Measurements from ENCODE around the gene GOLPH3.
A peak's percentile ranks its signal among the peaks of the same experiment; 100 is the strongest.

The GOLPH3 gene

GRCh38 chr5:32095261-32095671, 78.9 kb downstream of the GOLPH3 start:
- no peaks in the 10 kb centered on the region for H3K9me3 ChIP-seq (ENCODE audit: control insufficient read depth, insufficient read depth, low read depth, low read length)
- ChIA-PET POLR2A (interaction anchor here (0.9 kb wide), 1 partner anchor 39 kb away, joined by 4 read pairs; no protein-coding TSS in a partner anchor), CTCF (interaction anchor here (0.6 to 1.2 kb wide), 10 partner anchors 10 to 530 kb away, joined by 3 to 7 read pairs (median 3); no protein-coding TSS in a partner anchor)
- no peaks in the 10 kb centered on the region for H3K4me1 ChIP-seq (ENCODE audit: control insufficient read depth, insufficient read depth, low read length)
- H3K36me3 ChIP-seq (ENCODE audit: control insufficient read depth in 2 of 2, insufficient read depth in 1 of 2, low read length in 2 of 2), result peaks cover 8 to 24% of the 10 kb centered on the region in 2 experiments
- TF ChIP-seq KLF1 (tag by site-specific recombination; IDR thresholded peaks at IDR 0.05) (no peak), ZNF311 (tag by site-specific recombination; IDR thresholded peaks at IDR 0.05; ENCODE audit: borderline replicate concordance) (no peak)
- TF ChIP-seq, protein P1, sequence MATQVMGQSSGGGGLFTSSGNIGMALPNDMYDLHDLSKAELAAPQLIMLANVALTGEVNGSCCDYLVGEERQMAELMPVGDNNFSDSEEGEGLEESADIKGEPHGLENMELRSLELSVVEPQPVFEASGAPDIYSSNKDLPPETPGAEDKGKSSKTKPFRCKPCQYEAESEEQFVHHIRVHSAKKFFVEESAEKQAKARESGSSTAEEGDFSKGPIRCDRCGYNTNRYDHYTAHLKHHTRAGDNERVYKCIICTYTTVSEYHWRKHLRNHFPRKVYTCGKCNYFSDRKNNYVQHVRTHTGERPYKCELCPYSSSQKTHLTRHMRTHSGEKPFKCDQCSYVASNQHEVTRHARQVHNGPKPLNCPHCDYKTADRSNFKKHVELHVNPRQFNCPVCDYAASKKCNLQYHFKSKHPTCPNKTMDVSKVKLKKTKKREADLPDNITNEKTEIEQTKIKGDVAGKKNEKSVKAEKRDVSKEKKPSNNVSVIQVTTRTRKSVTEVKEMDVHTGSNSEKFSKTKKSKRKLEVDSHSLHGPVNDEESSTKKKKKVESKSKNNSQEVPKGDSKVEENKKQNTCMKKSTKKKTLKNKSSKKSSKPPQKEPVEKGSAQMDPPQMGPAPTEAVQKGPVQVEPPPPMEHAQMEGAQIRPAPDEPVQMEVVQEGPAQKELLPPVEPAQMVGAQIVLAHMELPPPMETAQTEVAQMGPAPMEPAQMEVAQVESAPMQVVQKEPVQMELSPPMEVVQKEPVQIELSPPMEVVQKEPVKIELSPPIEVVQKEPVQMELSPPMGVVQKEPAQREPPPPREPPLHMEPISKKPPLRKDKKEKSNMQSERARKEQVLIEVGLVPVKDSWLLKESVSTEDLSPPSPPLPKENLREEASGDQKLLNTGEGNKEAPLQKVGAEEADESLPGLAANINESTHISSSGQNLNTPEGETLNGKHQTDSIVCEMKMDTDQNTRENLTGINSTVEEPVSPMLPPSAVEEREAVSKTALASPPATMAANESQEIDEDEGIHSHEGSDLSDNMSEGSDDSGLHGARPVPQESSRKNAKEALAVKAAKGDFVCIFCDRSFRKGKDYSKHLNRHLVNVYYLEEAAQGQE (tag by site-specific recombination; IDR thresholded peaks at IDR 0.05), result peak; percentile 39; the same call in 1 of the 2 replicates
- no peak overlapping the region; the same call in 1 of the 2 replicates for H3K27ac ChIP-seq (ENCODE audit: extremely low read depth, low read depth, low read length)
- no peak overlapping the region for H3K4me3 ChIP-seq (ENCODE audit: low read depth, low read length)

DNA sequence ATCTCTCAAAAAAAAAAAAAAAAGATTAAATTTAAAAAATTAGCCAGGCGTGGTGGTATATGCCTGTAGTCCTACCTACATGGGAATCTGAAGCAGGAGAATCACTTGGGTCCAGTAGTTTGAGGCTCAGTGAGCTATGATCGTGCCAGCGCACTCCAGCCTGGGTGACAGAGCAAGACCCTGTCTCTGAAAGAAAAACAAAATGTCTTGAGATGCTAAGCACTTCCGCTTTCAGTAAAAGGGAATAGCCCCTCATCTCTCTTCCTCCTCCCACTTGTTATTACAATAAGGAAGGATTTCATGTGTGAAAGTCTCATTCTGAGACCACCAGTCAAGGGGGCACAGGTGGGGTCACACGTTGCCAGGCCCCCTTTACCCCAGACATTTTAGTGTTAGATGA, 79.4 kb downstream of the GOLPH3 start:
- no peak overlapping the region for H3K27ac ChIP-seq (ENCODE audit: extremely low read depth, low read depth, low read length)
- CTCF ChIA-PET, result interaction anchor here (0.6 to 1.1 kb wide), 6 partner anchors 11 to 293 kb away, joined by 3 to 7 read pairs (median 4); no protein-coding TSS in a partner anchor
- POLR2A ChIA-PET, result interaction anchor here (0.9 kb wide), 1 partner anchor 38 kb away, joined by 4 read pairs; no protein-coding TSS in a partner anchor
- H3K9me3 ChIP-seq (ENCODE audit: control insufficient read depth, insufficient read depth, low read depth, low read length), result no peaks in the 10 kb centered on the region
- H3K4me3 ChIP-seq (ENCODE audit: low read depth, low read length), result no peak overlapping the region
- no peaks in the 10 kb centered on the region for H3K4me1 ChIP-seq (ENCODE audit: control insufficient read depth, insufficient read depth, low read length)
- peaks cover 8 to 18% of the 10 kb centered on the region in 2 experiments for H3K36me3 ChIP-seq (ENCODE audit: control insufficient read depth in 2 of 2, insufficient read depth in 1 of 2, low read length in 2 of 2)
- TF ChIP-seq ZNF423 (tag by site-specific recombination; IDR thresholded peaks at IDR 0.05) (no peak), ZIC2 (tag by site-specific recombination; IDR thresholded peaks at IDR 0.05) (no peak), KLF9 (tag by site-specific recombination; IDR thresholded peaks at IDR 0.05; ENCODE audit: low read depth) (no peak), ZNF621 (tag by site-specific recombination; IDR thresholded peaks at IDR 0.05) (no peak)
- TF ChIP-seq, protein P2, sequence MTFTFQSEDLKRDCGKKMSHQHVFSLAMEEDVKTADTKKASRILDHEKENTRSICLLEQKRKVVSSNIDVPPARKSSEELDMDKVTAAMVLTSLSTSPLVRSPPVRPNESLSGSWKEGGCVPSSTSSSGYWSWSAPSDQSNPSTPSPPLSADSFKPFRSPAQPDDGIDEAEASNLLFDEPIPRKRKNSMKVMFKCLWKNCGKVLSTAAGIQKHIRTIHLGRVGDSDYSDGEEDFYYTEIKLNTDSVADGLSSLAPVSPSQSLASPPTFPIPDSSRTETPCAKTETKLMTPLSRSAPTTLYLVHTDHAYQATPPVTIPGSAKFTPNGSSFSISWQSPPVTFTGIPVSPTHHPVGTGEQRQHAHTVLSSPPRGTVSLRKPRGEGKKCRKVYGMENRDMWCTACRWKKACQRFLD (tag by site-specific recombination; IDR thresholded peaks at IDR 0.05), result no peak
- TF ChIP-seq, protein P3, sequence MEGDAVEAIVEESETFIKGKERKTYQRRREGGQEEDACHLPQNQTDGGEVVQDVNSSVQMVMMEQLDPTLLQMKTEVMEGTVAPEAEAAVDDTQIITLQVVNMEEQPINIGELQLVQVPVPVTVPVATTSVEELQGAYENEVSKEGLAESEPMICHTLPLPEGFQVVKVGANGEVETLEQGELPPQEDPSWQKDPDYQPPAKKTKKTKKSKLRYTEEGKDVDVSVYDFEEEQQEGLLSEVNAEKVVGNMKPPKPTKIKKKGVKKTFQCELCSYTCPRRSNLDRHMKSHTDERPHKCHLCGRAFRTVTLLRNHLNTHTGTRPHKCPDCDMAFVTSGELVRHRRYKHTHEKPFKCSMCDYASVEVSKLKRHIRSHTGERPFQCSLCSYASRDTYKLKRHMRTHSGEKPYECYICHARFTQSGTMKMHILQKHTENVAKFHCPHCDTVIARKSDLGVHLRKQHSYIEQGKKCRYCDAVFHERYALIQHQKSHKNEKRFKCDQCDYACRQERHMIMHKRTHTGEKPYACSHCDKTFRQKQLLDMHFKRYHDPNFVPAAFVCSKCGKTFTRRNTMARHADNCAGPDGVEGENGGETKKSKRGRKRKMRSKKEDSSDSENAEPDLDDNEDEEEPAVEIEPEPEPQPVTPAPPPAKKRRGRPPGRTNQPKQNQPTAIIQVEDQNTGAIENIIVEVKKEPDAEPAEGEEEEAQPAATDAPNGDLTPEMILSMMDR (tag by site-specific recombination; IDR thresholded peaks at IDR 0.05), result no peak

DNA sequence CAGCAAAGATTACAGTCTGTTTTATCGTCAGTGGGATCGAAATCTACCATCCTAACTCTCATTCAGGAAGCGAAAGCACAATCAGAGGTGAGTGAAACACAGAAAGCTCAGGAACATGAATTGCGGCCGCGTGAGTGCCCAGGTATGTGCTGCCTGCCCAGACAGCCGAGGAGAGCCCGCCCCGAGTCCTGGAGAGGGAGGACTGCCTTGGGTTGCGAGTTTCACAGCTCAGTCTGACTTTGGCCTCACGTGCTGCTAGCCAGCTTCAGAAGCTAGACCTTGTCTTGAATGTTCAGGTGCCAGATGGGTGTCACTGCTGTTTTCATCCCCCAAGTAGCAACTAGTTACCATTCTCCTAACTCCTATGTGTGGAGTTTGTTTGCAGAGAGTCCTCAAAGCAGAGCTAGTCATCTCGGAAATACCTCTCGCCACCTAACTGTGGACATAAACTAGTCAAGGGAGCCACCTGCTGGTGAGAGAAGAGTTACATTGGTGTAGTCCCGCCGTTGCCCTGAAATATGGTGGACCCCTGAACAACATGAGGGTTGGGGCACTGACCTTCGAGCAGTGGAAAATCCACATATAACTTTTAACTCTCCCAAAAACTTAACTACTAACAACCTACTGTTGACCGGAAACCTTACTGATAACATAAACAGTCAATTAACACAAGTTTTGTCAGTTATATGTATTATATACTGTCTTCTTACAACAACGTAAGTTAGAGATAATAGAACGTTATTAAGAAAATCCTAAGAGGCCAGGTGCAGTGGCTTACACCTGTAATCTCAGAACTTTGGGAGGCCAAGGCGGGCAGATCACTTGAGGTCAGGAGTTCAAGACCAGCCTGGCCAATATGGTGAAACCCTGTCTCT, 80.9 kb downstream of the GOLPH3 start:
- Histone ChIP-seq H3K36me3 (ENCODE audit: control insufficient read depth in 2 of 2, insufficient read depth in 1 of 2, low read length in 2 of 2) (peaks cover 3 to 5% of the 10 kb centered on the region in 2 experiments; a peak in 2 of 3 replicates), H3K27ac (ENCODE audit: extremely low read depth, low read depth, low read length) (no peak overlapping the region), H3K4me1 (ENCODE audit: control insufficient read depth, insufficient read depth, low read length) (no peaks in the 10 kb centered on the region), H3K4me3 (ENCODE audit: low read depth, low read length) (no peak overlapping the region), H3K9me3 (ENCODE audit: control insufficient read depth, insufficient read depth, low read depth, low read length) (no peaks in the 10 kb centered on the region)
- ChIA-PET POLR2A (interaction anchor here (0.5 kb wide), 2 partner anchors 278 to 334 kb away, joined by 3 to 5 read pairs; no protein-coding TSS in a partner anchor), CTCF (interaction anchor here (0.6 to 2.3 kb wide), 41 partner anchors 9 to 892 kb away, joined by 3 to 54 read pairs (median 3); partner anchors contain the start of gene PDZD2)
- TF ChIP-seq, protein P3 (tag by site-specific recombination; IDR thresholded peaks at IDR 0.05), result peak; percentile 91
- TF ChIP-seq BCL11A (tag by site-specific recombination; IDR thresholded peaks at IDR 0.05; ENCODE audit: low read depth), result no peak
- 0 out of 2 replicates have a peak, but pooled peaks have one; percentile 52 for TF ChIP-seq SCRT2 (tag by site-specific recombination; IDR thresholded peaks at IDR 0.05)
- TF ChIP-seq ZFP69B (tag by site-specific recombination; IDR thresholded peaks at IDR 0.05), result peak; percentile 63; the same call in 1 of the 2 replicates
- no peak for TF ChIP-seq ZNF624 (tag by site-specific recombination; IDR thresholded peaks at IDR 0.05)
- peak; percentile 81 for TF ChIP-seq ZNF2 (tag by site-specific recombination; IDR thresholded peaks at IDR 0.05)
- TF ChIP-seq ZEB2 (tag by site-specific recombination; IDR thresholded peaks at IDR 0.05), result 0 out of 2 replicates have a peak, but pooled peaks have one; percentile 3
- TF ChIP-seq SP7 (tag by site-specific recombination; IDR thresholded peaks at IDR 0.05), result peak; percentile 31; the same call in 1 of the 2 replicates
- peak; percentile 57 for TF ChIP-seq ZNF660 (tag by site-specific recombination; IDR thresholded peaks at IDR 0.05)
- 0 out of 2 replicates have a peak, but pooled peaks have one; percentile 49 for TF ChIP-seq ZNF501 (tag by site-specific recombination; IDR thresholded peaks at IDR 0.05)
